ENCODE results near the gene DES.
A peak's percentile ranks its signal among the peaks of the same experiment; 100 is the strongest.

Gene DES

GRCh38 chr2:219421323-219421722 lies 3.1 kb downstream of the DES start:
- no peak for DNase-seq (ENCODE audit: low spot score)

DNA sequence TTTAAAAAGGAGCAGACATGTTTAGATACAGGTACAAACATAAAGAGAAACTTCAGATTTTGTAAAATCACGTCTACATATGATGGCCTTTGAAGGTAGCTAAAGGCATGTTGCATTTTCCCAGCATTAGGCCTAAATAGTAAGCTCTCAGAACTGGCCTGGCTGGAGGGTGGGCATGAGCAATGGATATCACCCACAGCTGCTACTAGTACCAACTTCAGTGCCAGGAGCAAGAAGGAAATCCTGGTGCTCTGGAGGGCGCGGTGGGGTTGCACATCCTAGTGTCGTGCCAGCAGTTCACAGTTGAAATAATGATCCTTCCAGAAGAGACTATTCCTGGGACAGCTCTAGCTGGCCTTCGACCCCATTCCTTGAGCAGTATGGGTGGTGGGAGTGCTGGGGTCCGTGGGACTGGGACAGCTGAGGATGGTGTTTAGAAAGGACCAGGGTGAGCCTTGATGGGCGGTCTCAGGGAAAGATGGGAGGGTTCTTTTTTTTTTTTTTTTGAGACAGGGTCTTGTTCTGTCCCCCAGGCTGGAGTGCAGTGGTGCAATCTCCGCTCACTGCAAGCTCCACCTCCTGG lies 4.9 kb downstream of the DES start:
- DNase-seq (ENCODE audit: low spot score) = no peak

DNA sequence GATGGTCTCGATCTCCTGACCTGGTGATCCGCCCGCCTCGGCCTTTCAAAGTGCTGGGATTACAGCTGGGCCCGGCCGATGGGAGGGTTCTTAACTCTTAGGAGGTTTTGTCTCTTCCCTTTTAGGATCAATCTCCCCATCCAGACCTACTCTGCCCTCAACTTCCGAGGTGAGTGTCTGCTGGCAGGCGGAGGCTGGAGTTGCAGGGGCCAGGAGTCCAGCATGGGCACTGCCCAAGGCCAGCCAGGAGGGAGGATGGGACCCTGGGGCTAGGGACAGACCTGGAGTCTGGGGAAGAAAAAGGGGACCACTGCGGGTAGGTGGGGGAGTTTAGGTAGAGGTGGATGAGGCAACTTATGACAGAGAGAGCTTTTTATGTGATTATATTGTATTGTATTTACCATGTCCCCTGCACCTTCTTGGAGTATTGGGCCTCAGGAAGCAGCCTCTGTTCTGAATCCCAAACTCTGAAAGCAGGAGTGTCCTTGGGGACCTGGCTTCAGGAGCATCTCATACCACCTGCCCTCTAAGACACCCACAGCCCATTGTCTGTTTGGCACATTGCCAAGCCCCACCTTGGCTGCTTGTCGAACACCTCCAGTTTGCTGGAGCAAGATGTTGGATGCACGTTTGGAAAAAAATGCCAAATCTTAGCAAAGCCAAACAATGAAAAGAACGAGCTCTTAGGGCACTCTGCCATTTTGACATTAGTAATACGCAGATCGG lies 5.6 kb downstream of the DES start:
- DNase-seq (ENCODE audit: low spot score) = no peak

- no peak for DNase-seq (ENCODE audit: low spot score)
These were observed 7.3 kb downstream of the DES start for GRCh38 chr2:219425238-219426067.

DNA sequence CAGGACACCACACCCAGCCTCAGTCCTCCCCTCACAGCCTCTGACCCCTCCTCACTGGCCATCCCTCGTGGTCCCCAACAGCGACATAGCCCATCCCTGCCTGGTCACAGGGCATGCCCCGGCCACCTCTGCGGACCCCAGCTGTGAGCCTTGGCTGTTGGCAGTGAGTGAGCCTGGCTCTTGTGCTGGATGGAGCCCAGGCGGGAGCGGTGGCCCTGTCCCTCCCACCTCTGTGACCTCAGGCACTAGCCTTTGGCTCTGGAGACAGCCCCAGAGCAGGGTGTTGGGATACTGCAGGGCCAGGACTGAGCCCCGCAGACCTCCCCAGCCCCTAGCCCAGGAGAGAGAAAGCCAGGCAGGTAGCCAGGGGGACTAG lies 7.9 kb downstream of the DES start:
- DNase-seq (ENCODE audit: low spot score) = no peak

- DNase-seq (ENCODE audit: low spot score) = no peak
These were observed 8.5 kb downstream of the DES start for GRCh38 chr2:219426534-219427136.

GRCh38 chr2:219428469-219428868 lies 10.3 kb downstream of the DES start:
- no peak for DNase-seq (ENCODE audit: low spot score)

DNA sequence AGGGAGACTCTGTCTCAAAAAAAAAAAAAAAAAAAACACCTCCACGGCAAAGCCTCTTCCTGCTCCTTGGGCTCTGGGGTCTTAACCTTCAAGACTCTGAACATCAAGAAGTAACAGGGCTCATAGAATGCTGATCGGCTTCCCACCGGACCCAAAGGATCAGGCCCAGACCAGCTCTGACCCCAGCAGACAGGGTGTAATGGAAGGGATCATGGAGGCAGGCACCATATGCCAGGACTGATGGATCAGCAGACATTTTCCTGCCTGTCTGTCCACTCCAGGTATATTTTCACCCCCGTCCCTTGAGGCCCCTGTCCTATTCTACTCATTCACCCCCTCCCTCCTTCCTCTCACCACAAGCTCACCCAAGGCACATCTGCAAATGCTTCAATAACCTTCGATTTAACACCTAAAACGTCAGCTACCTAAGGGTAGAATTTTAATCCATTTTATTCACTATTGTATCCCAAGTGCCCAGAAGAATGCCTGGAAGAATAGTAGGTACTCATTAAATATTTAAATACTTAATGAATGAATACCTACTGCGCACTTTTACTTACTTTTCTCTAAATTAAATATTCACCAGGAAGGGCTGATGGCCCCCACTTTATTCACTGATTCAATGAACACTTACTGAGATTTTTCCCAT lies 11.9 kb downstream of the DES start:
- no peak for DNase-seq (ENCODE audit: low spot score)

DNA sequence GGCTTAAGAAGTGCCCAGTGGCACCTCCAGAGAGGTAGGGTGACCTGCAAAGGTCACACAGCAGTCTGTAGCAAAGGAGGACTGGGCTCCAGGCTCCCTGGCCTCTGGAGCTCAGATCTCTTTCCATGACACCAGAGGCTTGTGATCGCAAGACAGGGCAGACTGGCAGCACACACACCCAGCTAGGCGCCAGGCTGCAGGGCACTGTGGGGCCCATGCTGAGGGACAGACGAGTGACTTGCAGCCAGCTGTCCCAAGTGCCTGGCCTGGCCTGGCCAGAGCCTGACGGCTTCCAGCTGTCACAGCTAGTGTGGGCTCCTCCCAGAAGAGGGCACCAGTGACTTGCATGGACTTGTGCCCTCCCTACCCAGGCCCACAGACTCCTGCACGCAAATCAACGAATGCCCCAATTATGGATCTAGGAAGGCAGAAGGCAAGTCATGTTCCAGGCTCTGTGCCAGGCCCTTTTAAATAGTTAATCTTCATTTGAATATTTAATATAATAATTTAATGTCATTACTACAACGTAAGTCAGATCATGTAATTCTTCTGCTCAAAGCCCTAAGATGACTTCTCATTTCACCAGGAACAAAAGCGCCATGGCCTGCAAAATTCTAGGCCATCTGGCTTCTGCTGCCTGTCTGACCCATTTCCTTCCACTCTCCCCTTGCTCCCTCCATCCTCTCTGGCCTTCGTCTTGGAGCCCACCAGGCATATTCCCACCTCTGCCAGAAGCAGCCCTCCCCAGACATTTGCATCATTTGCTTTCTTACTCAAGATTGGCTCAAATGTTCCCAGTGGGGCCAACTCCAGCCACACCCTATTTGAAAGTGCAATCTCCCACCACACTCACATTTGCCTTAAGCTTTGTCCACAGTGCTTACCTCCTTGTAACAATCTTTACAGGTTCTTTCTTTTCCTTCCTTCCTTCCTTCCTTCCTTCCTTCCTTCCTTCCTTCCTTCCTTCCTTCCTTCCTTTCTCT lies 12.7 kb downstream of the DES start:
- peak; percentile 64 for DNase-seq (ENCODE audit: low spot score)

DNA sequence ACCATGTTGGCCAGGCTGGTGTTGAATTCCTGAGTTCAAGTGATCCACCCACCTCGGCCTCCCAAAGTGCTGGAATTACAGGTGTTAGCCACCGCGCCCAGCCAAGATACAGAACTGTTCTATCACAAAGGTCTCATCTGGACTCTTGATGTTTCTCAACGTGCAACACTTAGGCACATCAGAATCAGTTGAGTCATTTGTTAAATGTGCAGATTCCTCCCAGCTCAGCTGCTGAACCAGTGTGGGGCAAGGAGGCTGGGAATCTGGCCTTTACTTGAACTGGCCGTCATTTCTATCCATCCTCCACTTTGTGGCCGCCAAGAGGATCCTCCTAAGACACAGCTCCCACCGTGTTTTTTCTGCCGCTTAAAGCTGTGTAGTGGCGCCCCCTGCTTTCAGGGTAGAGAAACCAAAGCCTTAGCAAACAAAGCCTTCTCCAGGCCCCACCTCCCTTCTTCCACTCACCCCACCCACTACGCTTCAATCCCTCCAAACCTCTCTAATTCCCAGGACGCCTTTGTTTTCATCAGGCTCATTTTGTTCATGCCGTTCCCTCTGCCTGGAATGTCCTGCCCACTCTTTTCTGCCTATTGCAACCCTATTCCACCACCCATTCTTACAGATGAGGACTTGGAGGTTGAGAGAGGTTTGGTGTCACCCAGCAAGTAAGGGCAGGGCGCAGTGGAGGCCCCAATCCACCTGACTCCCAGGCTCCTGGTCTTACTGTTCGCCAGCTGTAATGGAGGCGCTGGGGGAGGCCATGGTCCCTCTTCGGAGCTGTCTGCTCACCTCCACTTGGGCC lies 15.7 kb downstream of the DES start:
- peak; percentile 65 for DNase-seq (ENCODE audit: low spot score)

- no peak for DNase-seq (ENCODE audit: low spot score)
These were observed 16.2 kb downstream of the DES start for GRCh38 chr2:219434468-219434717.

- no peak for DNase-seq (ENCODE audit: low spot score)
These were observed 16.7 kb downstream of the DES start, which contains the start of gene SPEG for GRCh38 chr2:219434718-219435525. SPEG (plus strand) TSS chr2:219434843; CDS start chr2:219434978, 135 bp downstream.

DNA sequence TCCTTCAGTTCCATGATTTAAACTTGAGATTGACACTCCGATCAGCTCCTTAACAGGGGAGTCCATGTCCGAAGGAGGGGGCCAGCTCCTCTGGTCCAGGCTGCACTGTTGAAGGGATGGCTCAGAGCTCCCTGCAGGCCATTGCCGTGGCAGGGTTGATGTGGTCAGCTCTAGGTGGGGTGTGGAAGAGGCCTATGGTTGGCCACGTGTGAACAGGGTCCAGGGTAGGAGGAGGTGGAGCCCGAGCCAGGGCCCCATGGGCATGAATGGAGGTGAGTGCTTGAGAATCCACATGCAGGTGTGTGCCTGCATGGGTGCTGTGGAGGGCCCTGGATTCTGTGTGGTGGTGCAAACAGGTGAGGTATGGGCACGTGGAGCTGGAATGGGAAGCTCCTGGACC lies 17.5 kb downstream of the DES start:
- DNase-seq (ENCODE audit: low spot score) = no peak

DNA sequence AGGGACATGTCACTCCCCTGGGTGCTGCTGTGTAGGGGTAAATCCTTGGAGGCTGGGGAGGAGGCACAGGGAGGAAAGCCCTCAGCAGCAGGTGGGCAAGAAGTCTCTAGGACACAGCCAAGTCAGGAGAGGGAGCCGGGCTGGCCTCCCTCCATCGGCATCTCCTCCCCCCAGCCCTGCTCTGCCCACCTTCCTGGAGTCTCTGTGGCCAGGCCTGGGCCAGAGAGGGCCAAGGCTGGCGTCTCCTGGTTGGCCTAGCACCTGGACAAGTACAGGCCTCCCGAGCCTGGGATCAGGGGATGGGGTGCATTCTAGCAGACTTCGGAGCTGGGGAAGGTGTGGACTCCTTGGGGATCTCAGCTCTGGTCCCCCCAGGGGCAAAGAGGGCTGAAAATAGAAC lies 18.3 kb downstream of the DES start:
- DNase-seq (ENCODE audit: low spot score) = no peak

DNA sequence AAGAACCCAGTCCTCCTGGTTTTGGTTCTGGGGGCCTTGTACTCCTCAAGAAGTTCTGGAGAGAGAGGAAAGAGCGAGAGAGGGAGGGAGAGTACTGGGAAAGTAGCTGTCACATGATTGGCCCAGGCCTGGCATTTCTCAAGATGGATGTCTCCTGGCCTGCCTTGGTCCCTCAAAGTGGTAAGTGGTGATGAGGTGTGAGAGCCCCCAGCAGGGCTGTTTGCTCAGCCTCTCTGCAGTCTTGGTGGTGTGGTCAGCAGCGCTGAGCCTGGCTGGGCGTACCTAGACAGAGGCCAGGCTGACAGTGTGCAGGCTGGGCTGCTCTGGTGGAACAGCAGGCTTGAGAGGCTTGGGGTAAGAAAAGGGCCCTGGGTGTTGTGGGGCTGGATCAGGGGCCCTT lies 19.0 kb downstream of the DES start:
- no peak for DNase-seq (ENCODE audit: low spot score)

GRCh38 chr2:219437690-219438206 lies 19.6 kb downstream of the DES start:
- DNase-seq (ENCODE audit: low spot score) = no peak

DNA sequence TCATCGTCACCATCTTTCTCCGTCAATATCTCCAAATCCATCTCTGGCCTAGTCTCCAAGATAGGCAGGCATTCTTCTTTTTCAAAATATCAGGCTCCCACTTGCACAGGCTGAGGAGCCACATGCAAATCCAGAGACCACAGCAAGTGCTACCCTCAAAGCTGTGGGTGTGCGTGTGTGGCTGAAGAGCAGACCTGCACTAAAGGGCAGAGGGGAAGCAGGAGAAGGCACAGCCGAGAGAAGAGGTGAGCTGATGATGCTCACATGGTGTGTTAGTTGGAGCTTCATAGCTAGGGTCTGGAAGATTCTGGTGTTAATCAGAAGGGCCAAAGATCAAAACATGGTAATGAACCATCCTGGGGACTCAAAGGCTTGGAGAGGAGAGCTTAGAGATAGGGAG lies 20.3 kb downstream of the DES start:
- DNase-seq (ENCODE audit: low spot score) = no peak

DNA sequence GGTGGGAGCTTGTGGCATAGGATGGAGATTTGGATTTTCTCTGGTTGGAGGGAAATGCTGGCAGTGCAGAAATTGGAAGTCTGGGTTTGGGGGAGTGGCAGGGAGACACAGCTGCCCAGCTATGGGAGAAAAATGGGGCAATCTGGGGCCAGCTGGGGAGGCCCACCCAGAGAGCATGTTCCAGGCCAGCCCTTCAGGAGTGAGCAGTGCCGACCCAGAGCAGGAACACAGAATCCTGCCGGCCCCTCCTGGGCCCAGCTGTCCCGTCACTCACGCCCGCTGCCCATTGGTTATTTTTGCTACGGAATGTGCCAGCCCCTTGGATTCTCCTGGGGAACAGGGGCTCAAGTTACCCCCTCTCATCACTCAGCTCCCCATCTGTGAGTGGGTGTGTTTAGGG lies 21.3 kb downstream of the DES start:
- DNase-seq (ENCODE audit: low spot score) = no peak

Measured in D341Med (cell line).